ENCODE data around the gene PHF24.

DNA sequence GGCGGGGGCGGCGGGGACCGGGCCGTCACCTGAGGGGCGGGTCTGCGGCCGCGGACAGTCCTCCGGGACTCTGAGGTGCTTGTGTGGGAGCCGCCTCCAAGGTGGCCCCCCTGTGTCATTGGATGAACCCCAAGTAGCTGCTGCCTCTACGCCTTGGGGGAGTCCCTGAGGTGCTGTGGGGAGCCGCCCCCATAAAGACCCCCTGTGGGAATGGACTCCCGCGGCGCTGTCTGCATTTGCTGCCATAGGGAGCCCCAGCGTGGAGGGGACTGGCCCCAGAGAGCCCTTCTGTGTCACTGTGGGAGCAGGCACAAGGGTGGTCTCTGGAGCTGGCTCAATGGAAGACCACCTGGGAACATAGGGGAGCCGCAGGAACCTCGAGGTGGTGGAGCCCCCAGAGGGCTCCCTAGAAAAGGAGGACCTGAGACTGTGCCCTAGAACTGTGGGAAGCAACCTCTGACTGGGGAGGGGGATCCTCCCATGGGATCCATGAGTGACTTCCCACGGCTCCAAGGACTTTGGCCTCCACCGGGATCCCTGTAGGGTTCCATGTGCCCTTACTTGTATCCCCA, 412 bp downstream of the PHF24 start:
- TF ChIP-seq CTCF (IDR thresholded peaks at IDR 0.05 in 4 of 5, conservative IDR thresholded peaks at IDR 0.05 in 1 of 5) = no peak
- no peak for TF ChIP-seq POLR2A (IDR thresholded peaks at IDR 0.05)

All from gastrocnemius medialis (tissue), 4 donors.